ENCODE measurements around the gene UBE3A.
A peak's percentile ranks its signal among the peaks of the same experiment; 100 is the strongest.
"Not testable (repeated sequence)": the region's sequence is repeated elsewhere in the genome, so short reads cannot be mapped to it uniquely, and the experiment has no call there.

Gene UBE3A

DNA sequence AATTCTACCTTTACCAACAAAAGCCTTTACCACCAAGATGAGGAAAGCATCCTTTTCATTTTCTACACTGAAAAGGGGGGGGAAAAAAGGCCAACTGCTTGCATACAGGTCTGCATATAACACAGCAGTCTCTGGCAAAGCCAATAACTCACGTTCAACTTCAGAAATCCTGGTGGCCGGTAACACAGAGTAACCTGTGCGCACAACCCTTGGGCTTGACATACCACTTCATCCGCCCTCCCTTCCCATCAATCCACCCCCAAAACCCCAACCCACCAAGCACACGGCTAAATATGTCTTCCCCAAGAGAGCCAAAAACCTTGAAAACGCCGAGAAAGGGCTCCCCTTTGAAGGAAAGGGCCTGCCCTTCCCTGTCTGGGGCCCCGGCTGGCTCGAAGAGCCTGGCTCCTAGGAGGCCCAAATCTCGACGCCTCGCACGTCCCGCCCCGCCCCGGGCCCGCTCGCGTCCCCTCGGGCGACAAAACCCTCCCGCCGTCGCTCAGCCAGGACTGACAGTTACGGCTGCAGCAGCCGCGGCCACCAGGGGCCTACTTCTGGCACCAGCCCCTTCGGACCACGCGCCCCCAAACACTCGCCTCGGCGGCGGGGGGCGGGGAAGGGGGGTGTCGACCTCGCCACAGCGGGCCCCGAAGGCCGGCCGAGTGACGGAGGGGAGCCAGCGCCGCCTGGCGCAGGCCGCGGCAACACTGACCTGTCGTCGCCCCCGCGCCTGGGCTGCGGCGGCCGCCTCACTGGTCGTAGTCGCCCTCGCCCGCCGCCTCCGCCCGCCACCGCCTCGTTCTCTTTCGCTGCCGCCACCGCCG is 835 bp downstream of the UBE3A start:
- DNase-seq (ENCODE audit: low read depth): peak; percentile 11

DNA sequence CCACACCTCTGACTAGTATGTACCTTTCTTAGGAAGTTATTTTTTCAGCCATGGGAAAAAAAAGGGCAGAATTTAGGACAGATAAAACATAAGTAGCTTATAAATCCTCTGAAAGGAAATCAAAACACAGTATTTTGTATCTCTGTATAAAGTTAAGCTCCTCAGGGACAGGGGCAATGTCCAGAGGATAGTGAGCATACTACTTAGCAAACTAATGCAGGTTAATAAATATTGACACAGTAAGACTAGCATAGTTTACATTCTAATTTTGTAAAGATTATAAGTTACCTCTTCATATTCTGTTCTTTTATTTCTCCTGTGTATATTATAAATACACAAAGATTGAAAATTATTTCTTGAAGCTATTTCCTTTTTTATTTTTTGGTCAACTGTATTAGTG is 2.1 kb downstream of the UBE3A start:
- no peak for DNase-seq (ENCODE audit: low read depth)

DNA sequence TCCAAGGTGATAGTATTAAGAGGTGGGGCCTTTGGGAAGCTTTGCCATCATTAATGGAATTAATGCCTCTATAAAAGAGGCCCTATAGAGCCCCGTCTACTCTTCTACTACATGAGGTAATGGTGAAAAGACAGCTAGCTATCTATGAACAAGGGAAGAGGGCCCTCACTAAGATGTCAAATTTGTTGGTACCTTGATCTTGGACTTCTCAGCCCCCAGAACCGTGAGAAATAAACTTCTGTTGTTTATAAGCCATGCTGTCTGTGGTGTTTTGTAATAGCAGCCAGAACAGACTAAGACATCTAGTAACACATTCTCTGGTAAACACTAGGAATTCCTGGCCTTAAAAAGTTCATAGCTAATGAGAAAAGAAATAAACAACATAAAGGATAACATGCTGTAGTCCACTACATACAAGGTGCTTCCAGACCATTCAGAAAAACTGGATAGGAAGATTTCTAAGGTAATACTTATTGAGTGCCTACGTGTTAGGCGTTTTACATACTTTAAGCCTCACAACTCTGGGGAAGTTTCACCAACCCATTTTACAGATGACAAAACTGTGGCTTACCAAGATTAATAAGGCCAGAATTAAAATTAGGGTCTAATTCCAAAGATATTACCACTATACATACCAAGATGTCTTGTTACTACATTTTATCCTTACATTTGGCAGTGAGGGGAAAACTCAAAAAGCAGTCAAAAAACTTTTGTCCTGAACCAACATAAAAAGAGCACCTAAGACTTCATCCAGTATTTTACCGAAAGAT is 3.2 kb downstream of the UBE3A start:
- DNase-seq (ENCODE audit: low read depth): no peak

DNA sequence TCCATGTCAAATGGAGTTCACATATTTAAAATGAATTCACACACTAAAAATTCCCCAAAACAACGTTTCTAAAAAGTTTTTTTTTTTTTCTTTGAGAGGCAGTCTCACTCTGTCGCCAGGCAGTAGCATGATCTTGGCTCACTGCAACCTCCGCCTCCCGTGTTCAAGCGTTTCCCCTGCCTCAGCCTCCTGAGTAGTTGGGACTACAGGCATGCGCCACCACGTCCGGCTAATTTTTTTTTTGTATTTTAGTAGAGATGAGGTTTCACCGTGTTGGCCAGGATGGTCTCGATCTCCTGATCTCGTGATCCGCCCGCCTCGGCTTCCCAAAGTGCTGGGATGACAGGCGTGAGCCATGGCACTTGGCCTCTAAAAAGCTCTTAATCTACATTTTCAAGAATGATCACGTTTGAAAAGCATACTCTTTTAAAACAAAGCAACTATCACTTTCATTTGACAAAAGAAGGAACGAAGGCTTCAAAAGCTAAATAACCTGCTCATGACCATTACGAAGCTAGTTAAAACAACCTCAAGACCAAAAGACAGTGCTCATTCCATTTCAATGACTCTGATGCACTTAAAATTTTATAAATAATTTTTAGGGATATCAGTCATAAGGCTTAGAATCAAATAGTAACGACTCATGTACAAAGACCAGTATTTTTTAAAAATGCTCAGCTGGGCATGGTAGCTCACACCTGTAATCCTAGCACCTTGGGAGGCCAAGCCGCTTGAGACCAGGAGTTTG is 5.5 kb downstream of the UBE3A start:
- DNase-seq (ENCODE audit: low read depth): no peak

DNA sequence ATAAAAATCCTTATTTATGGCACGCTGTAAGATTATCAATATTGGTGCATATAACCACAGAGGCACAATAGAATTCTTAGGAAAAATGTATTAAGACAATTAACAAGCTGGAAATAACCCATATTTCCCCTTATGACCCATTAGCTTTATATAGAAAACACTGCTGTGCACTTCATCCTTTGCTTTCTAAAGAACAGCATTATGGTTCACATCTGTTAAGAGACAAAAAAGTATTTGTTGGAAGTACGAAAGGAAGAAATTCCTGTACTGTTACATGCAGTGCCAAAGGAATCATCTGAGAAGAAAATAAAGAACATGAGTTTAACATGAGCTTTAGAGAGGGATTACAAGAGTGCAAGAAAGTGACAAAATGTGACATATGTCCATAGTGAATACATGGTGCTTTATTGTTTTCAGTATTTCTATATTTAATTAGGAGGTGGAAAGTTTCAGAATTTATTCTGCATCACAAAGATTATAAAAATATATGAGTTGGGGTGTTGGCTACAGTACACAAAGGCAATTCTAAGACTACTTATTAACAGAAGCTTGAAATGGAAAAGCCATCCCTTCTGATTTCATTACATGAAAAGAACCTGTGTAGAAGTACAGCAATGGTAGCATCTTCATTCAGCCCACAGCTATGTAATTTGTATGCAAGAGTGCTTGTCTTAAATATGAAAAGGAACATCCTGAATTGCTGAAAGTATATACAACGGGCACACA is 6.8 kb downstream of the UBE3A start:
- DNase-seq (ENCODE audit: low read depth): no peak

DNA sequence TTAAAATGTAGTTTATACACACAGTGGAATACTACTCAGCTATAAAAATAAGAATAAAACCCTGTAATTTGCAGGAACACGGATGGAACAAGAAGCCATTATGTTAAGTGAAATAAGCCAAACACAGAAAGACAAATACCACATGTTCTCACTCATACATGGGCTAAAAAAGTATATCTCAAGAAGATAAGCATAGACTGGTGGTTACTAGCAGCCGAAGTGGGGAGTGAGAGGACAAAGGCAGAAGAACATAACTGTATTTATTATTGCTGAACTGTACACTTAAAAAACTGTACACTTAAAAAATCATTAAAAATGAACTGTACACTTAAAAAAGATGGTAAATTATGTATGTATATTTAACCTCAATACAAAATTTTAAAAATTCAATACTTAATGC is 11.0 kb downstream of the UBE3A start:
- DNase-seq (ENCODE audit: low read depth): no peak

DNA sequence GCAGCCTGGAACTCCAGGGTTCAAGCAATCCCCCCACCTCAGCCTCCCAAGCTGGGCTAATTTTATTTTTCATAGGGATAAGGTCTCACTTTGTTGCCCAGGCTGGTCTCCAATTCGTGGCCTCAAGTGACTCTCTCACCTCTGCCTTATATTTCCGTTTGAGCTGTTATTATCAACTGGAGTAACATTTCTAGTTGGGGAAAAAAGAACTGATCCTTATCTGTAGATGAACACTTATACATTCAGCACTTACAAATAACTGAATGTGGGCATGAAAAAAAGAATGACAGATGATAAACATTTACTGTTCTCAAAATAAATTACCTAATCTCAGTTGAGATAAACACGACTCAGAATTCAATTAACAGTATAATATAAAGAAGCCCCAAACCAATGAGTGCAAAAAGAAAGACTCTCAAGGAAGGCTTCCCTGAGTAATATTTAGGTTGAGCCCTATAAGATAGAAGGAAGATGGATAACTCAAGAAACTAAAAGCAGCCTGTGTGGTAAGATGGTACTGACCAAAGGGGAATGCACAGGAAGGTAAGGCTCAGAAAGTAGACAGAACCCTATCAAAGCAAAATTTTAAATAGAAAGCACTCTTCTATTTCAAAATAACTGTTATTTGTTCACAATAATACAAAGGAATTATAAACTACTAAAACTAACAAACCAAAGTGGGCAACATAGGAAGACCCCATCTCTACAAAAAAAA is 11.8 kb downstream of the UBE3A start:
- no peak for DNase-seq (ENCODE audit: low read depth)

DNA sequence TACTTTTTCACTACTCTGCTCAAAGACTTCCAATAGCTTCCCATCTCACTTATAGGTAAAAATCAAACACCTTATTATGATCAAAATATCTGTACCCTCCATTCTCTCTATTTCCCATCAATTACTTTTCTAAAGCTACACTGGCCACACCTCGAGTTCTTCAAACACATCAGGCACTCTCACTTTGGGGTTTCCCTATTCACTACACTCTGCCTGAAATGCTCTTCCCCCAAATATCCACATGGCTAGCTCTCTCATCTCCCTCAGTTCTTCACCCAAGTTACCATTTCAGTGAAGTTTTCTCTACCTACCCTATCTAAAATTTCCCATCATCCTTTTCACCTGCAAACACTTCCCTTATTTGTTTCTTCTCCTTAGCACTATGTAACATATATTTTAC is 14.8 kb downstream of the UBE3A start:
- DNase-seq (ENCODE audit: low read depth): no peak

DNA sequence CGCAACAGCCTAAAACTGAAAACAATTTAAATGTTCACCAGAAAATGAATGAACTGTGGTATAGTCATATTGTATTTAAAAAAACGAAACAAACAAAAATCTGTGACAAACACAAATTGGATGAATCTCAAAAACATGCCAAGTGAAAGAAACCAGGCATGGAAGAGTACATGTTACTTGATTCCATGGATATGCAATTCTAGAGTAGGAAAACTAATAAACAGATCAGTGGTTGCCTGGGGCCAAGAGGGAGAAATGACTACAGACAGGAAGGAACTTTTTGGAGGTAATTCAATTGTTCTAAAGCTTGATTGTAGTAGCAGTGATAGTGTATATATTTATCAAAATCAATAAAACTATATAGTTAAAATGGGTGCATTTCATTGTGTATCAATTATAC is 16.8 kb downstream of the UBE3A start:
- DNase-seq (ENCODE audit: low read depth): no peak

DNA sequence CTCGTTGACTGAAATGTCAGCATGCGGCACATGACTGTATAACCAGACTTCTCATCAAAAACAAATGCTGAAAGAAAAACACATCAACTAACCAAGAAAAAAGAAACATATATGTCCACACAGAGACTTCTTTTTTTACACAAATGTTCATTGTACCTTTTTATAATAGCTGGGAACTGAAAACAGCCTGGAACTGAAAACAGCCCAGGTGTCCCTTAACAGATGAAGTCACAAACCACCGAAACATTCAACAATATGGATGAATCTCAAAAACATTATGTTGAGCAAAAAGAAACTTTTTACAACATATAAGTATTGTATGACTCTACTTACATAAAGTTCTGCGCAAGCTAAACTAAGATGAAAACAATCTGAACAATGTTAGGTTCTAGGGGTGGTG is 20.6 kb downstream of the UBE3A start:
- DNase-seq (ENCODE audit: low read depth): no peak

DNA sequence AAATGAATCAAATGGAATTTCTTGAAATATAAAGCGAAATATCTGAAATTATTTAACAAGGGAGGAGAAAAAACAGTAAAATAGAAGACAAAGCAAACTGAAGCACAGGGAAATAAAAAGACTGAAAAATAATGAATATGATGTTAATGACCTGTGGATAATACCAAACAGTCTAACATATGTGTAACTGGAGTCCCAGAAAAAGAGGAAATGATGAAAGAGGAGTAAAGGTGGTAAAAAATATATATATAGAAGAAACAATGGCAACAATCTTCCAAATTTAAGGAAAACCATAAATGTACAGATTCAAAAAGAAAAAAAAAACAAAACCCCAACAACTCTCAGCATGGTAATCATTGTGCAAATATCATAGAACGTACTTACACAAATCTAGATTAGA is 21.2 kb downstream of the UBE3A start:
- DNase-seq (ENCODE audit: low read depth): no peak

DNA sequence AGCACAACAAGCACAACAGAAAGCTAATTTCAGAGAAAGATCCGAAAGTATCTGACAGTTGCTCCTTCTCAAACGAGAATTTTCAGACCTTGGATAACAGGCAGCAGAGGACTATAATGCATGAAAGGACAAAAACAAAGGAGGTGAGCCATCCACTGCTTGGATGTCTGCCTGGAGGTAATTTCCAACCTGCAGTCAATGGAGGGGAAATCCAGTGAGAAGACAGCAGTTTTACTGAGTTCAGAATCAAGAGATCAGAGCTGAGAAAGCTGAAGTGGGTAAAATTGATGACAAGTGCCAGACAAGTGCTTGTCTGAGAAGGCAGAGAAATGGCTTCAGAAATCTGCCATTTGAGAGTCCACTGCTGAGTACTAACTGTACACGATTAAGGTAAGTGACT is 22.1 kb downstream of the UBE3A start:
- DNase-seq (ENCODE audit: low read depth): no peak

DNA sequence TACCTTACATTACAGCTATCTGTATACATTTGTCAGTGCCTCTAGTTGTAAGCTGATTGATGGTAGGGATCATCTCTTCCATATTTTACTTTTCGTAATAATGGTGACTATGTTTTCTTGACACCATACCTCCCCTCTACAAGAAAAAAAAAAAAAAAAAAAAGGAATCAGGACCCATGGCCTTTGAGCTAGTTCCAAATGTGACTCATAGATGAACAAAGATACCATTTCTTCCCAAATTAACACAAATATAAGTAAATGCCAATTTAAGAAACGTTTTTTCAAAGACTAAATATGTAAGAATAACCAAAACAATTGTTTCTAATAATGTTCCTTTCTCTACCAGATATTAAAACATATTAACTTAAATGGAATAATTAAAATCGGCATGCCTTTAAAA is 23.1 kb downstream of the UBE3A start:
- no peak for DNase-seq (ENCODE audit: low read depth)

DNA sequence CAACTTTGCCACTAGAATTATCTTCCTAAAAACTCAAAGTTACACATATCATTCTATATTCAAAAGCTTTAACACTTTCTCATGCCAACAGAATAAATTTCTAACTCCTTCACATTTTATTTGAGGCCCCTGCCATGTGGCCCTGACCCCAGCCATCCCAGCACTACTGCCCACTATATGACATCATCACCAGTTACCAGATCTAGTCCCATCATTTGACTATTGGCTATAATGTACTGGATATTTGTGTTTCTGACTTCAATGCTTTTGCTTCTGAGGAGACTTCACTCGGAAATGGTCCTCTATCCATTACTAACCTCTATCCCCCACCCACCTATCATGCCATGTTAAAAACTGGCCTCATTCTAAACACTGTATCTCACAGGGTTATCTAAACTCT is 23.6 kb downstream of the UBE3A start:
- DNase-seq (ENCODE audit: low read depth): no peak

DNA sequence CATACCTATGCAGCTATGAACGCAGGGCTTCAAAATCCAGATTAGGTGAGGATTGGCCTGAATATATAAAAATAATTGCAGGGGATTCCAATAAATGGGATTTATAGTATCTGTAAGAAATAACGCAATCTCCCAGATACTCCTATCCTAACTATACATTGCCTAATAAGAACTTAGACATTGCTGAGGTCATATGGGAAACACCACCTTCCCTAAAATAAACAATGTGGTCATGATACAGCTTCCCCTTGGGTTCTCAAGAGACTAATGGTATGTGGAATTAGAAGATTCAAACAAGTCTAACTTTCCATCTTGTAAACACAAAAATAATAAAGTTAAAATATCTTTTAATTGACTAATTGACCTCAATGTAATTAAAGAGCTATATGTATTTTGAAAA is 28.2 kb downstream of the UBE3A start:
- no peak for DNase-seq (ENCODE audit: low read depth)

DNA sequence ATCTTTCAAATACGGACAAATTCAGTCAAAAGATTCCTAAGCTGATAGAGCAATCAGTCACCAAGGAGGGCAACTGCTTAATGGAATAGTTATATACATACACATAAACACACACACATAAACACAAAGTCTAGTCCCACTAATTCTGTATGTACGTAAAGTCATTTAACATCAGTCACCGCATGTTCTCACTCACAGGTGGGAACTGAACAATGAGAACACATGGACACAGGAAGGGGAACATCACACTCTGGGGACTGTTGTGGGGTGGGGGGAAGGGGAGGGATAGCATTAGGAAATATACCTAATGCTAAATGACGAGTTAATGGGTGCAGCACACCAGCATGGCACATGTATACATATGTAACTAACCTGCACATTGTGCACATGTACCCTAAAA is 29.1 kb downstream of the UBE3A start:
- not testable (repeated sequence) for DNase-seq (ENCODE audit: low read depth)

DNA sequence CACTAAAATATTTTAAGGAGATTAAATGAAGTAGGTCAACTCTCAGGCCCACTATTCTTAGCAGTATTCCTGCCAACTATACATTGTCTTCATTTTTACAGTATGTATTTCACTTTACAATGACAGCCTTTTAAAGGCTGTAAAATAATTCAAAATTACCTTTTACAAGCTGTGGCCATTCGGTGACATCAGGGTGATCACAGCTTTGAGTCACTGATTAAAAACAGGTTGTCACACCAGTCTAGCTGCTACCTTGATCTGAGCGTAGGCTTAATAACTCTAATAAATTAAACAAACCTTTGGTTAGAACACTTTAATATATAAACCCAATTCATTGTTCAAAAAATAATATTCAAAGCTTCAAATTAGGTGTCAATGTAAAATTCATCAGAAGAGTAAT is 29.9 kb downstream of the UBE3A start:
- DNase-seq (ENCODE audit: low read depth): no peak

DNA sequence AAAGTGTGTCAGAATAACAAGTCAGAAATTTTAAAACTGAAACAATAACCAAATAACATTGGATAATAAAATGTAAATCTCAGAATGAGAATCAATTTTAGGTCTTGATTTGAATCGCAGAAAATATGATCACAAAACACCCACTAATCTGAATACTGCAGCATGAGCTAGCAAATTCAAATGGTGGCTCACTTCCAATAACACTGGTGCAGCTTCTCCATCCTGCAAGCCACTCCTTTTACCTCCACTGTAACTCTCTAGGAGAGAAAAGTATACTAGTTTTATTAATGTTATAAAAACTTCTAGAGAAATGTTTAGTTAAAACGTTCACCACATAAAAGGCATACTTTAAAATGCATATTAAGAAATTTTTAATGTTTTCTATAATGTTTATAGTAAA is 30.4 kb downstream of the UBE3A start:
- no peak for DNase-seq (ENCODE audit: low read depth)

DNA sequence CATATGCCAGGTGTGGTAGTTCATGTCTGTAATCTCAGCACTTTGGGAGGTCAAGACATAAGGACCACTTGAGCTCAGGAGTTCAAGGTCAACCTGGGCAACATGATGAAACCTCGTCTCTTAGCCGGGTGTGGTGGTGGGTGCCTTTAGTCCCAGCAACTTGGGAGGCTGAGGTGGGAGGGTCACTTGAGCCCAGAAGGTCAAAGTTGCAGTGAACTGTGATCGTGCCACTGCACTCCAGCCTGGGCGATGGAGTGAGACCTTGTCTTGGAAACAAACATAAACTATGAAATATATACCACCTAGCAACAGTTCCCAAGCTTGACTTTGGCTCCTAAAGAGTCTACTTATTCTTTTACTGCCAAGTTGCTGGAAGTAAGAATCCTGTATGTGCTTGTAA is 30.9 kb downstream of the UBE3A start:
- DNase-seq (ENCODE audit: low read depth): no peak

DNA sequence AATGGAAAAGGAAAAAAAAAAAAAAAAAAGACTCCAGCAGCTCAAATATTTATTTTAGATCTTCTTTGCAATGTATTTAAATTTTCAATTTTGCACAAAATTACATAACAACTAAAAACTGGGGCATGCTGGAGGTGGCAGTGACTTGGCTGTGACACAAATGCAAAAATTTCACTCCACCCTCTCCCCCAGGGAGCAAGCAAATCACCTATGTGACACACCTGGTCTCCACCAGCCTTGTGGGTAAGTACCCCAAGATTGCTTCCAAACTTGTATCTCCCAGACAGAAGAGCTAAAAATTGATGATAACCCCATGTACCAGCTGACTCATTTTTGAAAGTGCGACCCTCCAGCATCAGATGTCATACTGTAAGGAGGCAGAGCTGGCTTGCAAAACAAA is 32.0 kb downstream of the UBE3A start:
- no peak for DNase-seq (ENCODE audit: low read depth)

DNA sequence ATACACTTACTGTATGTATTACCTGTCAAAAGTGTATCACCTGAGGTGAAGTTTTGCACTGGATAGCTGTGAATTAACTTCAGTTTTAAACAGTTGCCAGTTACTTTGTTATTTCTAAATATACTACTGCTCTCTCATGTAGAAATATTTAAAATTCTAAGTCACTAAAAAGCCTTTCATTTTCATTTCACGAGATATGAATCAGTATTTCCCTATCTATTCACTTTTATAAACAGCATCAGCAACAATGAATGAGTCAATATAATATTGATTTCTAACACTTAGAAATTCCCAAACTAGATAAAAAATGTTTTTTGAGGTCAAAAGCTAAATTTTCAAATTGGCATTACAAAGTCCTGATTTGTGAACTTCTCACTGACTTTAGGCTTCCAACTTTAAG is 32.6 kb downstream of the UBE3A start:
- no peak for DNase-seq (ENCODE audit: low read depth)

DNA sequence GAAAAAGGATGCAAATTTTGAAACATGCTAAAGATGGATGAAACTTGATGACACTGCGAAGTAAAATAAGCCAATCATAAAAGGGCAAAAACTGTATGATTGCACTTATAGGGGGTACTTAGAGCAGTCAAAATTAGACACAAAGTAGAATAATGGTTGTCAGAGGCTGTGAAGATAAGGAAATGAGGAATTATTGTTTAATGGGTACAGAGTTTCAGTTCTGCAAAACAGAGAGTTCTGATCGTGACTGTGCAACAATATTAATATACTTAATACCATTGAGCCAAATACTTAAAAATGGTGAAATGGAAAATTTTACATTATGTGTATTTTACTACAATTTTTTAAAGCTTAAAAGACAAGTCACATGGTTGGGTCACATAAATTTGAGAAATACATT is 35.1 kb downstream of the UBE3A start:
- no peak for DNase-seq (ENCODE audit: low read depth)

Measured in T follicular helper cell (primary cell).